Measurements from ENCODE around the gene HTR2A. TPM values are rescaled to one million over a fixed set of nuclear protein-coding genes. Genes with fewer than 3 reads are reported as not detected.

HTR2A gene
- polyA plus RNA-seq, 1 donor from 2014 or later: 0.20 TPM

DNA sequence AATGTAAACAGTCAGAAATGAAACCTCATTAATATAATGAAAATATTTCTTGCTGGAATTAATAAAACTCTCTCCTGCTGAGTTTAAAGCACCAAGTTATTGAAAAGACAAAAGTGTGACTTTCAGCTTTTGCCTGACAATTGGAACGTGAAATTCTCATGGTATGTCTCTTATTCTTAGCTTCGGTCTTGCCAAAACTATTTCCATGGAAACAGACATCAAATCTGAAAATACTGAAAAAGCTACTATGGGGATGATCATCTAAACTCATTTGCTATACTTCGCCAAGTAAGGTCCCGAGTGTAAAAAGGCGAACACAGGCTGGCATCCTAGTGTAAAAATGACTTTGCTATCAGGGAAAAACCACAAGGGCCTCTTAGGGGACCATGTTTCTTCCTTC lies 22.8 kb downstream of the HTR2A start:
- Histone ChIP-seq H3K79me2 (replicated peaks; ENCODE audit: insufficient read depth, low read length) (no peaks in the 10 kb centered on the region), H3K9me3 (ENCODE audit: low read length) (no peaks in the 10 kb centered on the region), H3K9ac (ENCODE audit: low read length) (no peak overlapping the region), H3K9me2 (ENCODE audit: insufficient read depth, low read length) (no peaks in the 10 kb centered on the region), H4K20me1 (ENCODE audit: insufficient read depth) (no peaks in the 10 kb centered on the region), H3K36me3 (ENCODE audit: insufficient read depth, low read length) (no peaks in the 10 kb centered on the region), H3K4me2 (ENCODE audit: low read length) (no peak overlapping the region), H3K27ac (ENCODE audit: low read length) (no peak overlapping the region), H3F3A (ENCODE audit: insufficient read depth, low read length, poor library complexity, severe bottlenecking) (no peaks in the 10 kb centered on the region), H3K4me3 (ENCODE audit: low read length) (no peak overlapping the region), H2AFZ (ENCODE audit: low read depth, low read length) (no peak overlapping the region), H3K27me3 (ENCODE audit: insufficient read depth, low read depth, low read length) (no peaks in the 10 kb centered on the region)
- TF ChIP-seq MXI1 (conservative IDR thresholded peaks at IDR 0.05; ENCODE audit: poor library complexity, severe bottlenecking) (no peak), POLR2AphosphoS5 (IDR thresholded peaks at IDR 0.05) (no peak), EZH2 (IDR thresholded peaks at IDR 0.05; ENCODE audit: borderline replicate concordance, insufficient read depth, low read length, poor library complexity, severe bottlenecking) (no peak), EP300 (conservative IDR thresholded peaks at IDR 0.05; ENCODE audit: poor library complexity, severe bottlenecking) (no peak), RAD21 (conservative IDR thresholded peaks at IDR 0.05) (no peak), TAF1 (IDR thresholded peaks at IDR 0.05; ENCODE audit: low read depth) (no peak), SMC3 (conservative IDR thresholded peaks at IDR 0.05; ENCODE audit: poor library complexity) (no peak)
- TF ChIP-seq, protein P1, sequence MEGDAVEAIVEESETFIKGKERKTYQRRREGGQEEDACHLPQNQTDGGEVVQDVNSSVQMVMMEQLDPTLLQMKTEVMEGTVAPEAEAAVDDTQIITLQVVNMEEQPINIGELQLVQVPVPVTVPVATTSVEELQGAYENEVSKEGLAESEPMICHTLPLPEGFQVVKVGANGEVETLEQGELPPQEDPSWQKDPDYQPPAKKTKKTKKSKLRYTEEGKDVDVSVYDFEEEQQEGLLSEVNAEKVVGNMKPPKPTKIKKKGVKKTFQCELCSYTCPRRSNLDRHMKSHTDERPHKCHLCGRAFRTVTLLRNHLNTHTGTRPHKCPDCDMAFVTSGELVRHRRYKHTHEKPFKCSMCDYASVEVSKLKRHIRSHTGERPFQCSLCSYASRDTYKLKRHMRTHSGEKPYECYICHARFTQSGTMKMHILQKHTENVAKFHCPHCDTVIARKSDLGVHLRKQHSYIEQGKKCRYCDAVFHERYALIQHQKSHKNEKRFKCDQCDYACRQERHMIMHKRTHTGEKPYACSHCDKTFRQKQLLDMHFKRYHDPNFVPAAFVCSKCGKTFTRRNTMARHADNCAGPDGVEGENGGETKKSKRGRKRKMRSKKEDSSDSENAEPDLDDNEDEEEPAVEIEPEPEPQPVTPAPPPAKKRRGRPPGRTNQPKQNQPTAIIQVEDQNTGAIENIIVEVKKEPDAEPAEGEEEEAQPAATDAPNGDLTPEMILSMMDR (IDR thresholded peaks at IDR 0.05; ENCODE audit: poor library complexity, severe bottlenecking): no peak
- TF ChIP-seq, protein P2, sequence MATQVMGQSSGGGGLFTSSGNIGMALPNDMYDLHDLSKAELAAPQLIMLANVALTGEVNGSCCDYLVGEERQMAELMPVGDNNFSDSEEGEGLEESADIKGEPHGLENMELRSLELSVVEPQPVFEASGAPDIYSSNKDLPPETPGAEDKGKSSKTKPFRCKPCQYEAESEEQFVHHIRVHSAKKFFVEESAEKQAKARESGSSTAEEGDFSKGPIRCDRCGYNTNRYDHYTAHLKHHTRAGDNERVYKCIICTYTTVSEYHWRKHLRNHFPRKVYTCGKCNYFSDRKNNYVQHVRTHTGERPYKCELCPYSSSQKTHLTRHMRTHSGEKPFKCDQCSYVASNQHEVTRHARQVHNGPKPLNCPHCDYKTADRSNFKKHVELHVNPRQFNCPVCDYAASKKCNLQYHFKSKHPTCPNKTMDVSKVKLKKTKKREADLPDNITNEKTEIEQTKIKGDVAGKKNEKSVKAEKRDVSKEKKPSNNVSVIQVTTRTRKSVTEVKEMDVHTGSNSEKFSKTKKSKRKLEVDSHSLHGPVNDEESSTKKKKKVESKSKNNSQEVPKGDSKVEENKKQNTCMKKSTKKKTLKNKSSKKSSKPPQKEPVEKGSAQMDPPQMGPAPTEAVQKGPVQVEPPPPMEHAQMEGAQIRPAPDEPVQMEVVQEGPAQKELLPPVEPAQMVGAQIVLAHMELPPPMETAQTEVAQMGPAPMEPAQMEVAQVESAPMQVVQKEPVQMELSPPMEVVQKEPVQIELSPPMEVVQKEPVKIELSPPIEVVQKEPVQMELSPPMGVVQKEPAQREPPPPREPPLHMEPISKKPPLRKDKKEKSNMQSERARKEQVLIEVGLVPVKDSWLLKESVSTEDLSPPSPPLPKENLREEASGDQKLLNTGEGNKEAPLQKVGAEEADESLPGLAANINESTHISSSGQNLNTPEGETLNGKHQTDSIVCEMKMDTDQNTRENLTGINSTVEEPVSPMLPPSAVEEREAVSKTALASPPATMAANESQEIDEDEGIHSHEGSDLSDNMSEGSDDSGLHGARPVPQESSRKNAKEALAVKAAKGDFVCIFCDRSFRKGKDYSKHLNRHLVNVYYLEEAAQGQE (IDR thresholded peaks at IDR 0.05; ENCODE audit: borderline replicate concordance): no peak

DNA sequence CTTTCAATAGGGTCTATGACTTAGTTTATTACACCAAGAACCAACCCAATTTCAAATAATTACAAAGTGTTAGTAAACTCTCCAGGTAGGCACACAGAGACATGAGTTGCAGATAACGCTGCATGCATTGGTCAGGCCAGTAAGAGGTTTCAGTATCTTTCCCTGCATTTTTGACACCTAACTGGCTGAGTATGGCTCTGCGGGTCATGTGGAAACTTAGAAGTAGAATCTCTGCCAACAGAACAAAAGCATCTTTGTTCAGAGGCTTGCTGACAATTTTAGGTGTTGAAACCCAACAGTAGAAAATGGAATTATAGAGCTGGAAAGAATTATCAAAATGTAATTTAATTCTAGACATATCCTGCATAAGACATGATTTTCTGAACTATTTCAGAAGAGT lies 25.3 kb downstream of the HTR2A start:
- Histone ChIP-seq H2AFZ (ENCODE audit: low read depth, low read length) (no peak overlapping the region), H3K9me2 (ENCODE audit: insufficient read depth, low read length) (no peaks in the 10 kb centered on the region), H3K79me2 (replicated peaks; ENCODE audit: insufficient read depth, low read length) (no peaks in the 10 kb centered on the region), H3K4me2 (ENCODE audit: low read length) (no peak overlapping the region), H3K27ac (ENCODE audit: low read length) (no peak overlapping the region), H4K20me1 (ENCODE audit: insufficient read depth) (no peaks in the 10 kb centered on the region), H3K9ac (ENCODE audit: low read length) (no peak overlapping the region), H3F3A (ENCODE audit: insufficient read depth, low read length, poor library complexity, severe bottlenecking) (no peaks in the 10 kb centered on the region), H3K27me3 (ENCODE audit: insufficient read depth, low read depth, low read length) (no peaks in the 10 kb centered on the region), H3K4me3 (ENCODE audit: low read length) (no peak overlapping the region), H3K36me3 (ENCODE audit: insufficient read depth, low read length) (no peaks in the 10 kb centered on the region), H3K9me3 (ENCODE audit: low read length) (no peaks in the 10 kb centered on the region)
- TF ChIP-seq, protein P2 (IDR thresholded peaks at IDR 0.05; ENCODE audit: borderline replicate concordance): no peak
- TF ChIP-seq POLR2AphosphoS5 (IDR thresholded peaks at IDR 0.05) (no peak), TAF1 (IDR thresholded peaks at IDR 0.05; ENCODE audit: low read depth) (no peak), SMC3 (conservative IDR thresholded peaks at IDR 0.05; ENCODE audit: poor library complexity) (no peak), RAD21 (conservative IDR thresholded peaks at IDR 0.05) (no peak), EZH2 (IDR thresholded peaks at IDR 0.05; ENCODE audit: borderline replicate concordance, insufficient read depth, low read length, poor library complexity, severe bottlenecking) (no peak)
- TF ChIP-seq, protein P1 (IDR thresholded peaks at IDR 0.05; ENCODE audit: poor library complexity, severe bottlenecking): no peak
